Gastrocnemius medialis (tissue), 4 donors: Measurements from ENCODE around the gene CD48.

Experiments
- CTCF ChIP-seq, 5 experiments: fragments of 450-650 bp in 3 of 5; fragments of 200-600 bp in 2 of 5; sonication (generic) in 2 of 5; IDR thresholded peaks in 4 of 5; conservative IDR thresholded peaks in 1 of 5; 1 replicate in 4 of 5; 2 replicates in 1 of 5; pipeline ENCODE4 v1.5.1; 2016 to 2019; ENCODE audit warnings: antibody characterized with exemption in 5 of 5, mild to moderate bottlenecking in 3 of 5, moderate library complexity in 3 of 5
- POLR2A ChIP-seq, 2 donors: fragments of 450-650 bp; IDR thresholded peaks; one replicate each; pipeline ENCODE4 v1.6.1; 2017; ENCODE audit warnings: antibody characterized with exemption in 2 of 2, mild to moderate bottlenecking in 2 of 2, moderate library complexity in 2 of 2

GRCh38 chr1:160759740-160760139, 48.1 kb upstream of the CD48 start:
- TF ChIP-seq CTCF (IDR thresholded peaks at IDR 0.05 in 4 of 5, conservative IDR thresholded peaks at IDR 0.05 in 1 of 5) (no peak), POLR2A (IDR thresholded peaks at IDR 0.05) (no peak)
